Brain microvascular endothelial cell (primary cell): ENCODE measurements around the gene SLC44A5.

Experiments
- DNase-seq: peaks from one replicate; pipeline ENCODE4 v3.0.0-alpha.2; 2020
- H3K27ac ChIP-seq: fragments of 250-450 bp; sonication (Bioruptor Pico); 2 replicates; pipeline ENCODE4 v1.5.1; 2020; ENCODE audit warnings: mild to moderate bottlenecking, moderate library complexity
- H3K27me3 ChIP-seq: fragments of 250-450 bp; sonication (Bioruptor Pico); replicated peaks from 2 replicates; pipeline ENCODE4 v1.5.1; 2020; ENCODE audit warnings: mild to moderate bottlenecking
- H3K36me3 ChIP-seq: fragments of 250-450 bp; sonication (Bioruptor Pico); replicated peaks from 2 replicates; pipeline ENCODE4 v1.5.1; 2020; ENCODE audit warnings: mild to moderate bottlenecking
- H3K4me3 ChIP-seq: 2 replicates; pipeline ENCODE4 v1.5.1; 2011; ENCODE audit warnings: low read depth, mild to moderate bottlenecking, control low read depth, low read length, moderate library complexity
- CTCF ChIP-seq: IDR thresholded peaks from 2 replicates; pipeline ENCODE4 v1.5.1; 2011; ENCODE audit warnings: low read depth, mild to moderate bottlenecking, moderate library complexity, low read length, control low read depth, inconsistent platforms; ENCODE audit errors: missing control alignments
- in situ Hi-C: cut with HindIII; loops from 2 replicates; pipeline ENCODE4 v1.10.0; 2017; ENCODE audit warnings: low sequenced_read_pairs, low pct_ligation_motif_present

SLC44A5 gene

GRCh38 chr1:75327395-75327794 is 283.5 kb downstream of the SLC44A5 start:
- Histone ChIP-seq H3K4me3 (no peak overlapping the region), H3K36me3 (no peaks in the 10 kb centered on the region), H3K27me3 (no peaks in the 10 kb centered on the region), H3K27ac (no peak overlapping the region)
- in situ Hi-C loops = no loop called here
- no peak for TF ChIP-seq CTCF
- DNase-seq = no peak

GRCh38 chr1:75317976-75318375 is 292.9 kb downstream of the SLC44A5 start:
- Histone ChIP-seq H3K4me3 (no peak overlapping the region), H3K27ac (no peak overlapping the region), H3K27me3 (no peaks in the 10 kb centered on the region), H3K36me3 (no peaks in the 10 kb centered on the region)
- no peak for DNase-seq
- no peak for TF ChIP-seq CTCF
- in situ Hi-C loops = no loop called here

- H3K27ac ChIP-seq = no peak overlapping the region
- no peak overlapping the region for H3K4me3 ChIP-seq
- no peaks in the 10 kb centered on the region for H3K36me3 ChIP-seq
- H3K27me3 ChIP-seq = no peaks in the 10 kb centered on the region
- in situ Hi-C loops = no loop called here
- TF ChIP-seq CTCF = no peak
- no peak for DNase-seq
Measured at GRCh38 chr1:75316230-75316629, 294.7 kb downstream of the SLC44A5 start.

- no peaks in the 10 kb centered on the region for H3K36me3 ChIP-seq
- H3K27ac ChIP-seq = no peak overlapping the region
- no peak for DNase-seq
- in situ Hi-C loops = no loop called here
- no peak overlapping the region for H3K4me3 ChIP-seq
- no peak for TF ChIP-seq CTCF
- H3K27me3 ChIP-seq = no peaks in the 10 kb centered on the region
Measured at GRCh38 chr1:75312620-75313019, 298.3 kb downstream of the SLC44A5 start.

- no peak for DNase-seq
- Histone ChIP-seq H3K4me3 (no peak overlapping the region), H3K36me3 (no peaks in the 10 kb centered on the region), H3K27me3 (no peaks in the 10 kb centered on the region), H3K27ac (no peak overlapping the region)
- no peak for TF ChIP-seq CTCF
- in situ Hi-C loops = no loop called here
Measured at GRCh38 chr1:75310067-75310466, 300.8 kb downstream of the SLC44A5 start.

- no peak for TF ChIP-seq CTCF
- no peak for DNase-seq
- no peak overlapping the region for H3K4me3 ChIP-seq
- H3K27me3 ChIP-seq = no peaks in the 10 kb centered on the region
- in situ Hi-C loops = no loop called here
- no peaks in the 10 kb centered on the region for H3K36me3 ChIP-seq
- H3K27ac ChIP-seq = no peak overlapping the region
Measured at GRCh38 chr1:75308365-75308764, 302.5 kb downstream of the SLC44A5 start.
